ENCODE data around the gene RTN1. TPM values are rescaled to one million over a fixed set of nuclear protein-coding genes. Genes with fewer than 3 reads are reported as not detected.

The RTN1 gene
- total RNA-seq, 1 donor from 2014 or later: 518 TPM

GRCh38 chr14:59629444-59630287, 240.9 kb downstream of the RTN1 start:
- H3K36me3 Mint-ChIP-seq (ENCODE audit: unreplicated experiment): peaks cover 3% of the 10 kb centered on the region
- H3K27ac Mint-ChIP-seq (ENCODE audit: unreplicated experiment): peak overlapping the region; percentile 99
- no peak for TF ChIP-seq CTCF (IDR thresholded peaks at IDR 0.05; ENCODE audit: partially characterized antibody, unreplicated experiment)
- peak overlapping the region; percentile 91 for H3K4me3 Mint-ChIP-seq (ENCODE audit: unreplicated experiment)
- peaks cover 5% of the 10 kb centered on the region for H3K27me3 Mint-ChIP-seq (ENCODE audit: unreplicated experiment)
- peaks cover 13% of the 10 kb centered on the region for H3K4me1 Mint-ChIP-seq (ENCODE audit: low read depth, unreplicated experiment)
- H3K9me3 Mint-ChIP-seq (ENCODE audit: unreplicated experiment): peaks cover 15% of the 10 kb centered on the region
- no peak for DNase-seq

DNA sequence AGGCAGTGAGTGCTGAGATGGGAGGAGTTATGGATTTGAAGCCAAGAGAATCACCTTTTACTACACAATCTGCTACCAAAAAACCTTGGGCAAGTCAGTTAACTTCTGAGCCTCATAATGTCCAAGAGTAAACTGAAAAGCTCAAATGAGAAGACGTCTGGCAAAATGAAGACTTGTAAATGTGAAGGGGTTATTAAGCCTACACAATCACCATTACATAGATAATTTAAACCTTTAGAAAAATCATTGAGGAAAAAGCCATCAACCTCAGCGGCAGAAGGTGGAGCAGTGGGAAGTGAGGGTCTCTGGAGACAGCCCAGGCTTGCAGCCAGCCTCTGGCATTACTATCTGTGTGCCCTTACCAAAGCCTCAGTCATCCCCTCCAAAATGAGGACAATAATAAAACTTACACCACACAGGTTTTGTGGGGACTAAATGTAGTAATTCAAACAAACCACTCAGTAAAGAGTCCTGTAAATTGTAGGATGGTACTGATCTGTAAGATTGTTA, 243.5 kb downstream of the RTN1 start:
- H3K4me1 Mint-ChIP-seq (ENCODE audit: low read depth, unreplicated experiment): peaks cover 17% of the 10 kb centered on the region
- DNase-seq: no peak
- TF ChIP-seq CTCF (IDR thresholded peaks at IDR 0.05; ENCODE audit: partially characterized antibody, unreplicated experiment): no peak
- H3K36me3 Mint-ChIP-seq (ENCODE audit: unreplicated experiment): no peaks in the 10 kb centered on the region
- peaks cover 15% of the 10 kb centered on the region for H3K9me3 Mint-ChIP-seq (ENCODE audit: unreplicated experiment)
- H3K4me3 Mint-ChIP-seq (ENCODE audit: unreplicated experiment): peak overlapping the region; percentile 91
- peaks cover 5% of the 10 kb centered on the region for H3K27me3 Mint-ChIP-seq (ENCODE audit: unreplicated experiment)
- H3K27ac Mint-ChIP-seq (ENCODE audit: unreplicated experiment): peak overlapping the region; percentile 68

DNA sequence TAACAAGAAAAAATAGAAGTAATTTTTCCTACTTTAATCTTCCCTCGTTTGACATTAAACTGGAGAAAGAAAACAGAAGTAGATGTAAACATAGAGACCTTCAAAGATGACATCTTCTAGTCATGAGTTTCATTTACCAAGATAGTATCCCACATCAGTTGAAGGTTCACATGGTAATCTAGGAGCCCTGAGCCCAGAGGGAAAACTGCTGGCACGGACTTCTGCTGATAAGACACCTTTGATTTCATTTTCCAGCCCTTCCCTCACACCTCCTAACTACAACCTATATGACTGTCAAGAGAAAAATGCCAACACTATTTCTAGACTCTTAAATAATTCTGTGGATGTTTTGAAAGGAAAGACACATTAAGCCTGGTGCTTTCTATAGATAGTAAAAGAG, 247.9 kb downstream of the RTN1 start:
- no peak overlapping the region for H3K4me3 Mint-ChIP-seq (ENCODE audit: unreplicated experiment)
- no peaks in the 10 kb centered on the region for H3K27me3 Mint-ChIP-seq (ENCODE audit: unreplicated experiment)
- DNase-seq: no peak
- H3K27ac Mint-ChIP-seq (ENCODE audit: unreplicated experiment): no peak overlapping the region
- peaks cover 4% of the 10 kb centered on the region for H3K36me3 Mint-ChIP-seq (ENCODE audit: unreplicated experiment)
- no peak for TF ChIP-seq CTCF (IDR thresholded peaks at IDR 0.05; ENCODE audit: partially characterized antibody, unreplicated experiment)
- H3K9me3 Mint-ChIP-seq (ENCODE audit: unreplicated experiment): peaks cover 6% of the 10 kb centered on the region
- peaks cover 29% of the 10 kb centered on the region for H3K4me1 Mint-ChIP-seq (ENCODE audit: low read depth, unreplicated experiment)

DNA sequence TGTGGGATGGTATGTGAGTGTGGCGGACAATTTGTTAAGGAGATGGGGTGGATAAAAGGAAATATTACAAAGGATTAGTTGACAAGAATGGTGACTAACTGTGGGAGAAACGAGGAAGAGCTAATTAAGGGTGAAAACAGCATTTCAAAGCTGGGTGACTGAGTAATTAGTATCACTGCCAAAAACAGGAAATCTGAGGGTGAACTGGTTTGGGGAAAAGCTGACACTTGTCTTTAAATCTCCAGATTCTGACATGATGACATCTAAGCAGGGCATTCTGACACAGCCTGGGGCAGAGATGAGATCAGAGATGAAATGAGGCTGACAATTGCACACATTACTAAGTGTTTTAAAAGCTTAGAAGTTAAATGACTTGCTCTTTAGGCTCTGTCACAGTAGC, 251.5 kb downstream of the RTN1 start:
- Mint-ChIP-seq H3K27me3 (ENCODE audit: unreplicated experiment) (no peaks in the 10 kb centered on the region), H3K4me3 (ENCODE audit: unreplicated experiment) (no peak overlapping the region), H3K36me3 (ENCODE audit: unreplicated experiment) (peaks cover 12% of the 10 kb centered on the region), H3K9me3 (ENCODE audit: unreplicated experiment) (peaks cover 3% of the 10 kb centered on the region), H3K4me1 (ENCODE audit: low read depth, unreplicated experiment) (peaks cover 23% of the 10 kb centered on the region), H3K27ac (ENCODE audit: unreplicated experiment) (no peak overlapping the region)
- no peak for DNase-seq
- TF ChIP-seq CTCF (IDR thresholded peaks at IDR 0.05; ENCODE audit: partially characterized antibody, unreplicated experiment): no peak

GRCh38 chr14:59601056-59601455, 269.5 kb downstream of the RTN1 start:
- Mint-ChIP-seq H3K4me1 (ENCODE audit: low read depth, unreplicated experiment) (peaks cover 11% of the 10 kb centered on the region), H3K9me3 (ENCODE audit: unreplicated experiment) (peaks cover 3% of the 10 kb centered on the region), H3K36me3 (ENCODE audit: unreplicated experiment) (peaks cover 26% of the 10 kb centered on the region), H3K4me3 (ENCODE audit: unreplicated experiment) (no peak overlapping the region), H3K27ac (ENCODE audit: unreplicated experiment) (no peak overlapping the region), H3K27me3 (ENCODE audit: unreplicated experiment) (peaks cover 5% of the 10 kb centered on the region)
- TF ChIP-seq CTCF (IDR thresholded peaks at IDR 0.05; ENCODE audit: partially characterized antibody, unreplicated experiment): no peak
- no peak for DNase-seq

Measured in glutamatergic neuron (in vitro differentiated cells).